HFFc6 (cell line): ENCODE results near the gene PLXNB2. TPM values are rescaled to one million over a fixed set of nuclear protein-coding genes. Genes with fewer than 3 reads are reported as not detected.

Experiments used
- DNase-seq: peaks from one replicate; pipeline ENCODE4 v3.0.0-alpha.2; 2018
- H3K27ac Mint-ChIP-seq: 2 replicates; pipeline ENCODE4 v1.8.0; 2020; ENCODE audit warnings: mild to moderate bottlenecking, mixed read lengths
- H3K27me3 Mint-ChIP-seq: 2 replicates; pipeline ENCODE4 v1.8.0; 2021; ENCODE audit warnings: mild to moderate bottlenecking, moderate library complexity, mixed read lengths; ENCODE audit not compliant: insufficient read depth
- H3K36me3 Mint-ChIP-seq: 2 replicates; pipeline ENCODE4 v1.8.0; 2021; ENCODE audit warnings: low read depth, mixed read lengths
- H3K4me1 Mint-ChIP-seq: 2 replicates; pipeline ENCODE4 v1.8.0; 2020; ENCODE audit warnings: low read depth, mixed read lengths
- H3K4me3 Mint-ChIP-seq: 2 replicates; pipeline ENCODE4 v1.8.0; 2020; ENCODE audit warnings: mild to moderate bottlenecking, moderate library complexity, mixed read lengths
- H3K9me3 Mint-ChIP-seq: 2 replicates; pipeline ENCODE4 v1.8.0; 2020; ENCODE audit warnings: mild to moderate bottlenecking, mixed read lengths
- total RNA-seq, 6 experiments: library from RNA; stranded (reverse); fragmentation: NEBNext Ultra II Directional; extraction: Animal tissue kit (Norgen Biotek cat#: 25700); gene quantifications; 2 replicates in 1 of 6; 3 replicates in 5 of 6; pipeline ENCODE4 v1.2.3, GENCODE V29; 2021
- TF ChIP-seq, protein P1 (sequence below): fragments of 200-600 bp; sonication (generic); IDR thresholded peaks from 2 replicates; pipeline ENCODE4 v1.5.0; 2021; ENCODE audit warnings: antibody characterized with exemption, mild to moderate bottlenecking

The PLXNB2 gene
- total RNA-seq, 6 experiments from 2014 or later, result 280 to 370 (median 291) TPM

DNA sequence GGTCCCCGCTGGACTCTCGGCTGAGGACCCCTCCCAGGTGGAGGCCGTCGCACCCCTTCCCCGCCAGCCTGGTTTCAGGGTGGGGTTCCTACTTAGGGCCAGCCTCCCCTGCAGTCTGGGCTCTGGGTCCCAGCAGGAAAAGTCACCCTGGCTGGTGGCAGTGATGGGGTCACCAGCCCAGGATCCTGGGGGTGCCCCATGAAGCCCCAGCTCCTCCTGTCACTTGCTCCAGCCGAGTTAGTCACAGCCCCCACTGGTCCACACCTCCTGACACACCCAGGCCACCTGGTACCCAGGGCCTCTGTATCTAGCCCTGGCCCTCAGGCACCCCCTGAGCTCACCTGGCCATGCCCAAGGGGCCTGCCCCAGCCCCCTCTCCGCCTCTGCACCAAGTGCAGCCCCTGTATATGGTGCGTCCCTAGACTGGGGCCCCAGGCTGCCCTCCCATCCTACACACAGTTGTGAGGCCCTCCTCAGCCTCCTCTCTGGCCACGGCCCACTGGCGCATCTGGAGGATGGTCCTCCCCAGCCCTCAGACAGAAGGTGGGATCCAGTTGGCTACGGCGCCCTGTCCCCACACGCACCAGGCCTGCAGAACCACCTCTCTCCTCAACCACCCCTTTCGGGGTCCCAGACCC lies 6.7 kb downstream of the PLXNB2 start:
- no peaks in the 10 kb centered on the region for H3K9me3 Mint-ChIP-seq
- TF ChIP-seq, protein P1, sequence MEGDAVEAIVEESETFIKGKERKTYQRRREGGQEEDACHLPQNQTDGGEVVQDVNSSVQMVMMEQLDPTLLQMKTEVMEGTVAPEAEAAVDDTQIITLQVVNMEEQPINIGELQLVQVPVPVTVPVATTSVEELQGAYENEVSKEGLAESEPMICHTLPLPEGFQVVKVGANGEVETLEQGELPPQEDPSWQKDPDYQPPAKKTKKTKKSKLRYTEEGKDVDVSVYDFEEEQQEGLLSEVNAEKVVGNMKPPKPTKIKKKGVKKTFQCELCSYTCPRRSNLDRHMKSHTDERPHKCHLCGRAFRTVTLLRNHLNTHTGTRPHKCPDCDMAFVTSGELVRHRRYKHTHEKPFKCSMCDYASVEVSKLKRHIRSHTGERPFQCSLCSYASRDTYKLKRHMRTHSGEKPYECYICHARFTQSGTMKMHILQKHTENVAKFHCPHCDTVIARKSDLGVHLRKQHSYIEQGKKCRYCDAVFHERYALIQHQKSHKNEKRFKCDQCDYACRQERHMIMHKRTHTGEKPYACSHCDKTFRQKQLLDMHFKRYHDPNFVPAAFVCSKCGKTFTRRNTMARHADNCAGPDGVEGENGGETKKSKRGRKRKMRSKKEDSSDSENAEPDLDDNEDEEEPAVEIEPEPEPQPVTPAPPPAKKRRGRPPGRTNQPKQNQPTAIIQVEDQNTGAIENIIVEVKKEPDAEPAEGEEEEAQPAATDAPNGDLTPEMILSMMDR, result no peak
- peak overlapping the region; percentile 65; the same call in 1 of the 2 replicates for H3K4me3 Mint-ChIP-seq
- peaks cover 56% of the 10 kb centered on the region for H3K4me1 Mint-ChIP-seq
- DNase-seq, result no peak
- H3K36me3 Mint-ChIP-seq, result no peaks in the 10 kb centered on the region
- peaks cover 5% of the 10 kb centered on the region for H3K27me3 Mint-ChIP-seq
- H3K27ac Mint-ChIP-seq, result peak overlapping the region; percentile 93

DNA sequence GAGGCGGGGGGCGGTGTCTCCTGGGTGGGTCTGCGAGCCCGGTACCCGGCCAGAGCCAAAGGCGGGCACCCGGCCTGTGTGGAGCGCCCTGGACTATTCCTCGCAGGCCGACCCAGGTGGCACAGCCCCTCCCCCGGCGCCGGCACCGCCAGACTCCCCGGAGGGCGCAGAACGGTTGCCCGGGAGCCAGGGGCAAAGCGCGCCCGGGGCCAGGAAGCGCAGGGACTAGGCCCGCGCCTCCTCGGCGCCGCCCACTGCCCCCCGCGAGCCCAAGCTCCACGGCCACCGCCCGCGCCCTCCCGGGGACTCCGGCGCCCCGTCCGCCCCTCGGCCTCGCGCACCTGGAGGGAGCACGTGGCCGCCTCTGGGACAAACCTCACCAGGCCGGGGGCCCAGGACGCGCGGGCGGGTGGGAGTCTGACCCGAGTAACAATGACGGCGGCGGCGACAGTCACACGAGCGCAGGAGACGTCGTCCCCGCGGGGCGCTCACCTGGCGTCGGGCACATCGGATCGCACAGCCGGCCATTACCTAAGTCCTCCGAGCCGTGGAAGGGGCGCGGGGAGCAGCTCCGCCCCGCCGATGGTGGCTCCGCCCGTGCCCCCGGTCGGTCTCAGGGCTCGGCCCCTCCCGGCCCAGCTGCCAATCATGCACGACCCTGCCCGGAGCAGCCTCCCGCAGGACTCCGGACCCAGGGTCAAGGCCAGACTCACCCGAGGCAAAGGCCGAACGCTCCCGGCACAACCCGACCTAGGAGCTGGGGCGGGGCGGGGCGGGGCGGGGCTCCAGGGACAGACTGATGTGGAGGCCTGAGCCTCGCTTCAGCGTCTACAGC lies 7.4 kb downstream of the PLXNB2 start:
- H3K4me3 Mint-ChIP-seq, result no peak overlapping the region
- 0 out of 2 replicates have a peak, but pooled peaks cover 5% of the 10 kb centered on the region for H3K36me3 Mint-ChIP-seq

DNA sequence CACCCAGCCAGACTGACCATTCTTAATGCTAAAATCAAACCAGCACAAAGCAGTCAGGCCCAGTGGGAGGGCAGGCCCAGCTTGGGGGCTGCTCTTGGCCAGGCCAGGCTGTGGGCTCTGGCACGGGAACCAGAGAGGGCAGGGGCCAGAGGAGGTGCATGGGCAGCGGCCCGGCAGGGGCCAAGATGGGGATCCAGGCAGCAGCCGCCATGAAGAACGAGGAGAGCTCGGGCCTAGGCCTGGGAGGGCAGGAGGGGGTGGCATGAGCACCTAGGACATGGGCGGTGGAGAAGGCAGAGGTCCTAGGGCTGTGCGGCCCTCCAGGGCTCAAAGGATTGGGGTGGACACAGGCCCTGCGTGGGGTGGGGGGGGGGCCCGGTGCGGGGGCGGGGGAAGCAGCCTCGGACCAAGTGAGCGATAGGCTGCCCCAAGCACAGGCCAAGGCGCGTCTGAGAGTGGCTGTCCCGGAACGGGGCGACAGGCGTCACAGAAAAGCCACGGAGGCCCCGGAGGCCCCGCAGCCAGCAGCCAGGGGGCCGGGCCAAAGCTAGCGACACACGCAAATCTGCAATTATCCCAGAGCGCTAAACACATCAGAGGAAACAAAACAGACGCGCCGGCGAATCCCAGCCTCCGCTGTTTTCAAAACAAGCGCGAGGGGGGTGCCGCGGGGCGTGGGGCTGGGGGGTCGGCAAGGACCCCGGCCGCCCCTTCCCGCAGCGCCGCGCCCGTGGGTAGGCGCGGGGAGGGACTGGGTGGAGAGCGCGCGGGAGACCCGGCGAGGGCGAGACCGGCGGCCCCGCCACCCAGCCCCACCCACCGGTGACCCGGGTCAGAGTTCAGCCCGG lies 8.3 kb downstream of the PLXNB2 start:
- DNase-seq, result no peak
- Mint-ChIP-seq H3K9me3 (no peaks in the 10 kb centered on the region), H3K4me1 (peaks cover 54% of the 10 kb centered on the region), H3K27me3 (peaks cover 3% of the 10 kb centered on the region), H3K4me3 (no peak overlapping the region), H3K27ac (peak overlapping the region; percentile 63), H3K36me3 (0 out of 2 replicates have a peak, but pooled peaks cover 5% of the 10 kb centered on the region)
- TF ChIP-seq, protein P1, result no peak

More for the DNA sequence above, 7.4 kb downstream of the PLXNB2 start:
- no peak for DNase-seq
- Mint-ChIP-seq H3K4me1 (peaks cover 58% of the 10 kb centered on the region), H3K27me3 (peaks cover 5% of the 10 kb centered on the region), H3K9me3 (no peaks in the 10 kb centered on the region), H3K27ac (no peak overlapping the region)
- TF ChIP-seq, protein P1, result no peak

DNA sequence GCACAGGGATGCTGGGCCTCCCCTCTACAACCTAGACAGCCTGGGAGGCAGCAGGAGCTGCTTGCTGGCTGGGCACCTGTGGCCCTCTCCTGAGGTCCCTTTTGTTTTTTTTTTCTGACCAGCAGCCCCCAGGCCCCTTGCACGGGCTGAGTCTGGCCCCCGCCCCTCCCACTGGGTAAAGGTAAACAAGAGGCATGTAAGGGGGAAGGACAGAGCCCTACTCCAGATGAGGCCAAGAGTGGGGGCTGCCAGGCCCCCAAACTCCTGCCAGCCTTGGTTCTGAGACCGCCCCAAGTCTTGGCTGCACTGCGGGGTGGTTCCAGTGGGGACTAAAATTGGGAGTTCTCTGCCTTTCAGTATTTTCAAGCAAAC lies 9.2 kb downstream of the PLXNB2 start:
- no peaks in the 10 kb centered on the region for H3K9me3 Mint-ChIP-seq
- H3K4me1 Mint-ChIP-seq, result peaks cover 50% of the 10 kb centered on the region
- H3K36me3 Mint-ChIP-seq, result 0 out of 2 replicates have a peak, but pooled peaks cover 5% of the 10 kb centered on the region
- H3K27ac Mint-ChIP-seq, result peak overlapping the region; percentile 63
- no peak overlapping the region for H3K4me3 Mint-ChIP-seq
- TF ChIP-seq, protein P1, result no peak
- DNase-seq, result no peak
- H3K27me3 Mint-ChIP-seq, result peaks cover 1% of the 10 kb centered on the region

DNA sequence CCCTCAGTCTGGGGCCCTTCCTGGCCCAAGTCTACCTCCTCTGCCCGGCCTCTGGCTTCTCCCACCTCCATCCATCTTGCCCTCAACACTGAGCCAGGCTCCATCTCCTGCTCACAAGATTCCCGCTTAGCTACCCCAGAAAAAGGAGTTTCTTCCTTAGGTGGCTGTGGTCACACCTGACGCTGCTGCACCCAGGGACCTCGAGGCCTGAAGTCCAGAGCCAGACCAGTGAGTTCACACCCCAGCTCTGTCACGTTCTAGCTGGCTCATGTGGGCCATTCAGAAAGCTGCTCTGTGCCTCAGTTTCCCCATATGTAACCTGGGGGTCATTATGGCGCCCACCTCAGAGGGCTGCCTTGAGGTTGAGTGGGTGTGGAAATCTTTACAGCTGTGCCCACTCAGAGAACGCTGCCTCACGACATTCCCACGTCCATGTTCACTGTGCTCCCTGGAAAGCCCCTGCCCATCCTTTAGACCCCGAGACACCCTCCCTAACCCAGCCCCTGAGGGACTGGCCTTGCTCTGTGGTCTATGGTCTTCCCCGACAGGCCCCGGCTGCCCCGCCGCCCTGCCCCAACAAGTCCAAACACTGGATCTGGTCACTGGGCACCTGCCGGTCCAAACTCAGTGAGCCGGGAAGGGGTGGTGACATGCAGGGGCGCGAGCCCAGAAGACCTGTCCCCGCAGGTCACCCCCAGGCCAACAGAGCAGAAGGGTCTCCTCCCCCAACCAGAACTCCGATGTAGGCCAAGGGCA lies 9.8 kb downstream of the PLXNB2 start:
- H3K9me3 Mint-ChIP-seq, result no peaks in the 10 kb centered on the region
- H3K36me3 Mint-ChIP-seq, result peaks cover 6% of the 10 kb centered on the region; the same call in 1 of the 2 replicates
- no peak overlapping the region; the same call in 1 of the 2 replicates for H3K4me3 Mint-ChIP-seq
- no peak for DNase-seq
- peaks cover 48% of the 10 kb centered on the region for H3K4me1 Mint-ChIP-seq
- TF ChIP-seq, protein P1, result no peak
- peaks cover 2% of the 10 kb centered on the region for H3K27me3 Mint-ChIP-seq
- peak overlapping the region; percentile 63 for H3K27ac Mint-ChIP-seq
